GM12878 (cell line): ENCODE results near the gene CRB1. TPM values are rescaled to one million over a fixed set of nuclear protein-coding genes. Genes with fewer than 3 reads are reported as not detected.
A peak's percentile ranks its signal among the peaks of the same experiment; 100 is the strongest.

Experiments used
- ATAC-seq: fragments of 200-7000 bp; cut with Tn5 transposase; 3 replicates; pipeline ENCODE4 v1.9.1; 2020; ENCODE audit warnings: mild to moderate bottlenecking, moderate library complexity
- BruUV-seq: library from RNA; stranded (reverse); fragments of 400-500 nt; replicated peaks from 2 replicates; lab custom pipeline; 2021; lab: Mats Ljungman, UMichigan
- CTCF ChIA-PET: fragments of 300-600 bp; sonication (Branson Sonifier 250); formaldehyde crosslinking; extraction: SDS; loops from one replicate; lab custom pipeline; 2021; ENCODE audit warnings: inconsistent platforms; lab: Yijun Ruan, JAX
- POLR2A ChIA-PET: fragments of 350-600 bp; formaldehyde crosslinking; extraction: SDS; loops from one replicate; lab custom pipeline; 2021; ENCODE audit warnings: inconsistent platforms; lab: Charles Lee
- RAD21 ChIA-PET: fragments of 300-600 bp; sonication (Branson Sonifier 250); formaldehyde crosslinking; loops from one replicate; lab custom pipeline; 2023; ENCODE audit warnings: antibody characterized with exemption; ENCODE audit not compliant: unreplicated experiment; lab: Charles Lee
- SMC1A ChIA-PET: fragments of 300-600 bp; sonication (Branson Sonifier 250); formaldehyde crosslinking; loops from one replicate; lab custom pipeline; 2023; ENCODE audit not compliant: unreplicated experiment, uncharacterized antibody; lab: Charles Lee
- DNase-seq: peaks from one replicate; pipeline ENCODE4 v3.0.0-alpha.2; 2011; ENCODE audit warnings: low read depth, low spot score
- FAIRE-seq: peaks from 3 replicates; lab custom pipeline; 2011; peaks lifted over from hg19 to GRCh38; lab: Jason Lieb, UNC
- H2AFZ ChIP-seq: 2 replicates; pipeline ENCODE4 v1.6.0; 2011; ENCODE audit warnings: low read depth, low read length, control low read depth; ENCODE audit not compliant: control insufficient read depth
- H3K27ac ChIP-seq: 2 replicates; pipeline ENCODE4 v1.5.1; 2011; ENCODE audit warnings: control low read depth; ENCODE audit not compliant: control insufficient read depth, insufficient read depth
- H3K27me3 ChIP-seq, 2 experiments: replicated peaks in 1 of 2; 2 replicates each; pipeline versions ENCODE4 v1.6.0 to v1.6.1; 2011; ENCODE audit warnings: low read length in 1 of 2; ENCODE audit not compliant: control insufficient read depth in 2 of 2, insufficient read depth in 2 of 2
- H3K36me3 ChIP-seq, 2 experiments: 2 replicates each; pipeline ENCODE4 v1.5.1; 2011; ENCODE audit warnings: low read length in 1 of 2; ENCODE audit not compliant: control insufficient read depth in 2 of 2, insufficient read depth in 2 of 2
- H3K4me1 ChIP-seq: 2 replicates; pipeline ENCODE4 v1.6.1; 2011; ENCODE audit warnings: mild to moderate bottlenecking, low read length, moderate library complexity, mixed read lengths; ENCODE audit not compliant: control insufficient read depth, insufficient read depth
- H3K4me2 ChIP-seq: 2 replicates; pipeline ENCODE4 v1.6.0; 2011; ENCODE audit warnings: control low read depth; ENCODE audit not compliant: control insufficient read depth, insufficient read depth
- H3K4me3 ChIP-seq: fragments of 200-600 bp; sonication (generic); 2 replicates; pipeline ENCODE4 v1.5.1; 2016
- H3K79me2 ChIP-seq: 2 replicates; pipeline ENCODE4 v1.6.0; 2011; ENCODE audit warnings: low read length; ENCODE audit not compliant: control insufficient read depth, insufficient read depth
- H3K9ac ChIP-seq: 2 replicates; pipeline ENCODE4 v1.8.0; 2011; ENCODE audit warnings: low read length, control low read depth, mixed read lengths; ENCODE audit not compliant: control insufficient read depth, insufficient read depth
- H3K9me3 ChIP-seq: replicated peaks from 3 replicates; pipeline ENCODE4 v1.5.1; 2011; ENCODE audit warnings: mild to moderate bottlenecking, low read length; ENCODE audit not compliant: control insufficient read depth, insufficient read depth
- H4K20me1 ChIP-seq: 2 replicates; pipeline ENCODE4 v1.6.0; 2011; ENCODE audit not compliant: control insufficient read depth, insufficient read depth
- CBX5 ChIP-seq: sonication (generic); IDR thresholded peaks from 2 replicates; pipeline ENCODE4 v1.6.1; 2016; ENCODE audit warnings: low read depth, moderate library complexity, mild to moderate bottlenecking, inconsistent platforms
- CHD4 ChIP-seq: fragments of 200-600 bp; sonication (generic); IDR thresholded peaks from 2 replicates; pipeline ENCODE4 v1.6.1; 2016; ENCODE audit warnings: mild to moderate bottlenecking
- CUX1 ChIP-seq: IDR thresholded peaks from 2 replicates; pipeline ENCODE4 v1.6.1; 2012; ENCODE audit warnings: improper control_type of control experiment, low read depth, low read length; ENCODE audit not compliant: insufficient replicate concordance
- EP300 ChIP-seq, 2 experiments: fragments of 150-350 bp in 1 of 2; IDR thresholded peaks; 2 replicates each; pipeline ENCODE4 v1.6.1; 2011 to 2012; ENCODE audit warnings: low read depth in 2 of 2, low read length in 2 of 2, borderline replicate concordance in 1 of 2, improper control_type of control experiment in 1 of 2, inconsistent platforms in 1 of 2; ENCODE audit not compliant: control insufficient read depth in 1 of 2
- EZH2 ChIP-seq: IDR thresholded peaks from 2 replicates; pipeline ENCODE4 v1.6.1; 2012; ENCODE audit warnings: low read depth, mild to moderate bottlenecking, control low read depth, inconsistent platforms, low read length, borderline replicate concordance; ENCODE audit not compliant: control insufficient read depth
- FOS ChIP-seq: IDR thresholded peaks from 3 replicates; pipeline ENCODE4 v1.6.1; 2011; ENCODE audit warnings: borderline replicate concordance; ENCODE audit not compliant: insufficient read length; ENCODE audit errors: extremely low read depth
- NR2C1 ChIP-seq: fragments of 450-650 bp; IDR thresholded peaks from 2 replicates; pipeline ENCODE4 v1.6.1; 2017; ENCODE audit warnings: antibody characterized with exemption, mild to moderate bottlenecking, moderate library complexity
- NR2F1 ChIP-seq: fragments of 450-650 bp; conservative IDR thresholded peaks from 2 replicates; pipeline ENCODE4 v1.6.1; 2017; ENCODE audit warnings: mild to moderate bottlenecking
- NRF1 ChIP-seq: conservative IDR thresholded peaks from 2 replicates; pipeline ENCODE4 v1.6.1; 2011; ENCODE audit warnings: mild to moderate bottlenecking, low read depth, low read length, improper control_type of control experiment
- PML ChIP-seq: IDR thresholded peaks from 2 replicates; pipeline ENCODE4 v1.6.1; 2012; ENCODE audit warnings: low read length, inconsistent platforms
- POLR2AphosphoS5 ChIP-seq: IDR thresholded peaks from 2 replicates; pipeline ENCODE4 v1.6.1; 2011; ENCODE audit warnings: mild to moderate bottlenecking, low read length, inconsistent platforms
- POU2F2 ChIP-seq: IDR thresholded peaks from 3 replicates; pipeline ENCODE4 v1.6.1; 2011; ENCODE audit warnings: low read depth, mild to moderate bottlenecking, low read length, borderline replicate concordance
- RAD21 ChIP-seq: IDR thresholded peaks from 2 replicates; pipeline ENCODE4 v1.6.1; 2011; ENCODE audit warnings: mild to moderate bottlenecking, low read depth, low read length, moderate library complexity; ENCODE audit not compliant: insufficient read depth
- SKIL ChIP-seq: fragments of 450-650 bp; IDR thresholded peaks from 2 replicates; pipeline ENCODE4 v1.6.1; 2017; ENCODE audit warnings: mild to moderate bottlenecking, low read depth, inconsistent platforms; ENCODE audit not compliant: poor library complexity, severe bottlenecking
- ZNF622 ChIP-seq: fragments of 450-650 bp; IDR thresholded peaks from 2 replicates; pipeline ENCODE4 v1.6.1; 2017; ENCODE audit warnings: mild to moderate bottlenecking, inconsistent platforms
- in situ Hi-C: fragments of 300-500 bp; cut with MboI; formaldehyde crosslinking; loops from 9 replicates; pipeline ENCODE4 v1.14.3; 2018; ENCODE audit warnings: mixed read lengths
- intact Hi-C: fragments of 100-400 bp; cut with micrococcal nuclease; formaldehyde crosslinking; loops from one replicate; pipeline ENCODE4 v1.14.2; 2022; ENCODE audit not compliant: unreplicated experiment
- polyA plus RNA-seq, 11 experiments: library from polyadenylated mRNA; depleted of rRNA in 4 of 11; unstranded in 6 of 11; stranded (reverse) in 5 of 11; fragments of >200 nt; fragmentation: Nextera tagmentation in 4 of 11; fragmentation: Illumina TruSeq in 1 of 11; extraction: Ambion mirVana in 4 of 11; extraction: Trizol in 1 of 11; gene quantifications; 1 replicate in 1 of 11; 2 replicates in 10 of 11; pipeline versions ENCODE4 v1.2.1 to v1.2.3, GENCODE V29; 2011 to 2016; ENCODE audit warnings: inconsistent platforms in 2 of 11, missing spikeins in 2 of 11, low read depth in 1 of 11
- total RNA-seq, 4 experiments: library from RNA; depleted of rRNA in 3 of 4; stranded (reverse); fragments of >200 nt in 3 of 4; fragmentation: Illumina TruSeq in 1 of 4; extraction: Trizol in 1 of 4; gene quantifications; 2 replicates each; pipeline versions ENCODE4 v1.2.1 to v1.2.3, GENCODE V29; 2013 to 2021
- TF ChIP-seq, protein P1 (sequence below), 3 experiments: IDR thresholded peaks in 2 of 3; conservative IDR thresholded peaks in 1 of 3; 2 replicates each; pipeline ENCODE4 v1.5.1; 2011; ENCODE audit warnings: low read depth in 3 of 3, low read length in 3 of 3, mild to moderate bottlenecking in 3 of 3, control low read depth in 2 of 3, moderate library complexity in 2 of 3, inconsistent platforms in 1 of 3, mixed read lengths in 1 of 3; ENCODE audit not compliant: control insufficient read depth in 2 of 3, insufficient read depth in 1 of 3; ENCODE audit errors: extremely low read depth in 1 of 3

The CRB1 gene
- total and polyA plus RNA-seq, 10 of the 15 experiments (the other 5 are each of a cell fraction or from before 2014, with no cell fraction given): 0.06 to 0.10 (median 0.06) TPM; not detected in 7

- ChIA-PET CTCF (interaction anchor here (1.2 to 1.8 kb wide), 2 partner anchors 132 to 135 kb away, joined by 3 to 8 read pairs; no protein-coding TSS in a partner anchor), SMC1A (interaction anchor here (1.2 kb wide), 1 partner anchor 134 kb away, joined by 5 read pairs; no protein-coding TSS in a partner anchor), POLR2A (no interaction called here), RAD21 (no interaction called here)
- H3K27ac ChIP-seq: no peak overlapping the region
- H3K4me2 ChIP-seq: no peak overlapping the region
- FAIRE-seq: no peak
- no peak overlapping the region for H2AFZ ChIP-seq
- no peaks in the 10 kb centered on the region for H3K79me2 ChIP-seq
- no peaks in the 10 kb centered on the region for H3K27me3 ChIP-seq
- H3K4me3 ChIP-seq: no peak overlapping the region
- no peak for ATAC-seq
- in situ Hi-C loops (no loop called here), intact Hi-C loops (no loop called here)
- no peaks in the 10 kb centered on the region for H3K4me1 ChIP-seq
- no peak for DNase-seq
- no peak overlapping the region for H3K9ac ChIP-seq
- no peaks in the 10 kb centered on the region for H3K36me3 ChIP-seq
- no TSS peak for BruUV-seq
- no peaks in the 10 kb centered on the region for H3K9me3 ChIP-seq
- H4K20me1 ChIP-seq: no peaks in the 10 kb centered on the region
- TF ChIP-seq RAD21 (0 out of 2 replicates have a peak, but pooled peaks have one; percentile 2), NRF1 (no peak), NR2C1 (no peak), EZH2 (no peak), POU2F2 (no peak), CHD4 (no peak), FOS (no peak), PML (no peak), EP300 (IDR thresholded peaks at IDR 0.05; ENCODE audit: borderline replicate concordance in 1 of 2, control insufficient read depth in 1 of 2, low read depth in 2 of 2, low read length in 2 of 2) (no peak), CBX5 (no peak), ZNF622 (no peak), CUX1 (no peak), SKIL (no peak), POLR2AphosphoS5 (no peak), NR2F1 (no peak)
- TF ChIP-seq, protein P1, sequence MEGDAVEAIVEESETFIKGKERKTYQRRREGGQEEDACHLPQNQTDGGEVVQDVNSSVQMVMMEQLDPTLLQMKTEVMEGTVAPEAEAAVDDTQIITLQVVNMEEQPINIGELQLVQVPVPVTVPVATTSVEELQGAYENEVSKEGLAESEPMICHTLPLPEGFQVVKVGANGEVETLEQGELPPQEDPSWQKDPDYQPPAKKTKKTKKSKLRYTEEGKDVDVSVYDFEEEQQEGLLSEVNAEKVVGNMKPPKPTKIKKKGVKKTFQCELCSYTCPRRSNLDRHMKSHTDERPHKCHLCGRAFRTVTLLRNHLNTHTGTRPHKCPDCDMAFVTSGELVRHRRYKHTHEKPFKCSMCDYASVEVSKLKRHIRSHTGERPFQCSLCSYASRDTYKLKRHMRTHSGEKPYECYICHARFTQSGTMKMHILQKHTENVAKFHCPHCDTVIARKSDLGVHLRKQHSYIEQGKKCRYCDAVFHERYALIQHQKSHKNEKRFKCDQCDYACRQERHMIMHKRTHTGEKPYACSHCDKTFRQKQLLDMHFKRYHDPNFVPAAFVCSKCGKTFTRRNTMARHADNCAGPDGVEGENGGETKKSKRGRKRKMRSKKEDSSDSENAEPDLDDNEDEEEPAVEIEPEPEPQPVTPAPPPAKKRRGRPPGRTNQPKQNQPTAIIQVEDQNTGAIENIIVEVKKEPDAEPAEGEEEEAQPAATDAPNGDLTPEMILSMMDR (IDR thresholded peaks at IDR 0.05 in 2 of 3, conservative IDR thresholded peaks at IDR 0.05 in 1 of 3; ENCODE audit: control insufficient read depth in 2 of 3, extremely low read depth in 1 of 3, insufficient read depth in 1 of 3, low read depth in 3 of 3, low read length in 3 of 3): 0 out of 6 replicates have a peak, but pooled peaks of 1 of the 3 experiments have one; percentile 6
These were observed 46.6 kb downstream of the CRB1 start for GRCh38 chr1:197314682-197315081.
